GM18526 (cell line): Measurements from ENCODE around the gene G3BP2.

Experiments
- POLR2A ChIP-seq: IDR thresholded peaks from 3 replicates; pipeline ENCODE4 v1.6.1; 2011; ENCODE audit not compliant: insufficient read length; ENCODE audit errors: extremely low read depth

The G3BP2 gene

DNA sequence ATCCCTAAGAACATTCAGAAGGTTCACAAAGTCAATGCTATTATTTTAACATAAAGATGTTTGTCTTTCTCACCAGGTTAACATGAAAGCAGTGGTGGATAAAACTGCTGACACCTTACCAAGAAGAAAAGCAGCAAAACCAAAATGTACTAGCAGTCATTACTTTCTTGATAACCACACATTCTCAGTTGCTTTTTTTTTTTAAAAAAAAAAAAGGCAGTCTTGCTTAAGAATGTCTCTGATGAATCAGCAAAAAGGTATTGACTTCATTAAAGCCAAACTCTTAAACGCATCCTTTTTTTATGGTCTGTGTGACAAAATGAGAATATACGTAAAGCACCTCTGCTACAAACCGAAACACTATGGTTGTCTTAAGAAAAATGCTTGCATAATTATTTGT, 74.8 kb downstream of the G3BP2 start:
- TF ChIP-seq POLR2A: no peak

DNA sequence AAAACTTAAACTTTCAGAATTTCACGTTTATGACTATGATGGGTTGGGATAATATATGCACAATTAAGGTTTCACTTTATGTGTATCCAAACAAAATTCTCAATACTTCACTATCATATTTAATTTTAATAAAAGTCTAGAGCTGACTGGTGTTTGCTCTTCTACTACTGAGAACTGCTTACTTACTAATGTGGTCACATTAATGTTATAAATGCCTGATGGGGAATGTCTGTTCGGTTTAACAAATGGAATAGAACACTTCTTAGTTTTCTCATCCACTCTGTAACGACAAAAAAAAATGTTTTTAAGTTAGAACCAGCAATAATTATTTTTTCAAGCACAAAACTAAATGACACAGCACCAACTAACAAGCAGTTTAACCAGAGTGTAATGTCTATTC, 77.2 kb downstream of the G3BP2 start:
- TF ChIP-seq POLR2A: no peak

DNA sequence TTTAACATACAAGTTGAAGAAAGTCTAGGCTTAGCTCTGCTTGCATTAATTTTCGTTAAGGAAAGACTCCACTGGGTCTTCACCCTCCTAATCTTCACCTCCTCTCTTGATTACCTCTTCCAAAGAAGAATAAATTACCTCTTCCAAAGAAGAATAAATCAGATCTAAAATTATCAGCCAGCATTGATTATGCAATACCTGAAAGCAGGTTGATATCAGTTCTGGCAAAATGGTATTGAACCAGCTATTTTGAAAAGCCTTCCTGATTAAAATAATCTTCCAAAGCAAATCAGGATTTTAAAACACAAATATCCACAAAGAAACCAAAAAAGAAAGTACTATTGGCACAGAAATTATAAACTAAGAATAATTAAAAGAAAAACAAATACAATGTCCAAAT, 79.8 kb downstream of the G3BP2 start:
- TF ChIP-seq POLR2A: no peak
